ENCODE measurements around the gene PARN. TPM values are rescaled to one million over a fixed set of nuclear protein-coding genes. Genes with fewer than 3 reads are reported as not detected.
"Not testable (repeated sequence)": the region's sequence is repeated elsewhere in the genome, so short reads cannot be mapped to it uniquely, and the experiment has no call there.

PARN gene
- total RNA-seq, 1 donor from 2014 or later, result 31.2 TPM

DNA sequence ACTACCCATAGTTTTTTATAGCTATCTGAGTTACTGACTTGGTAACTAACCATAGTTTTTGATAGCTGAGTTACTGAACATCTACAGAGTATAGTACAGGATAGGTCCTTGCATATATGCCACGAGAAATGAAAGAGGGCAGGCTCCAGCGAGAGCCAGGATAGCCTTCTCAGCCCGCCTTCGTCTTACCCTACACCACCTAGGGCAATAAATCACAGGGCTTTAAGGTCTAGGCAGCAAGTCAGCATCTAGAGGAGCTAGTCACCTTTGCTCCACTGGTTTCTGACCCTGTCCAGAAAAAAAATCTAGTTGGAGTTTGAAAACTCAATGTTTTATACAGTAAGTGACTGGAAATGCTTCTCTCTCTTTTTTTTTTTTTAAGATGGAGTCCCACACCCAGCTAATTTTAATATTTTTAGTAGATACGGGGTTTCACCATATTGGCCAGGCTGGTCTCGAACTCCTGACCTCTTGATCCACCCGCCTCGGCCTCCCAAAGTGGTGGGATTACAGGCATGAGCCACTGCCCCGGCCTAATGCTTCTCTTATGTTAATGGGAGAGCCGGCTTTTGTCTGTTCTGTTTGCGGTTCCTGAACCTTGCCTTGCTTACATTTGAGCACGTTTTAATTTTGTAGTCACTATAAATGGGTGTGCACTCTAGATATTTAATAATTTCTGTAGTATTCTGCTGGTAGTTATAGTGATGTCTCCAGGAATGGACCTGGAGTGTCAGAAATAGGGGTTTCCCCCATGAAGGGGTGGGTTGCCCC, 5.5 kb upstream of the PARN start:
- no peaks in the 10 kb centered on the region for H3K27me3 ChIP-seq
- no peak overlapping the region for H3K4me3 ChIP-seq
- DNase-seq (no peak), ATAC-seq (no peak)
- H3K4me1 ChIP-seq, result peaks cover 28% of the 10 kb centered on the region
- TF ChIP-seq CTCF (IDR thresholded peaks at IDR 0.05), result no peak
- intact Hi-C loops (cut with DNase I), result no loop called here
- peaks cover 29% of the 10 kb centered on the region for H3K36me3 ChIP-seq
- peak overlapping the region; percentile 67 for H3K27ac ChIP-seq
- H3K9me3 ChIP-seq, result no peaks in the 10 kb centered on the region

- H3K4me1 ChIP-seq, result peaks cover 30% of the 10 kb centered on the region
- H3K9me3 ChIP-seq, result no peaks in the 10 kb centered on the region
- no peaks in the 10 kb centered on the region for H3K27me3 ChIP-seq
- ATAC-seq (no peak), DNase-seq (no peak)
- peaks cover 17% of the 10 kb centered on the region for H3K36me3 ChIP-seq
- peak overlapping the region; percentile 95 for H3K27ac ChIP-seq
- H3K4me3 ChIP-seq, result peak overlapping the region; percentile 89
- intact Hi-C loops (cut with DNase I), result no loop called here
- TF ChIP-seq CTCF (IDR thresholded peaks at IDR 0.05), result no peak
Measured at GRCh38 chr16:14634389-14634725, 4.3 kb upstream of the PARN start.

DNA sequence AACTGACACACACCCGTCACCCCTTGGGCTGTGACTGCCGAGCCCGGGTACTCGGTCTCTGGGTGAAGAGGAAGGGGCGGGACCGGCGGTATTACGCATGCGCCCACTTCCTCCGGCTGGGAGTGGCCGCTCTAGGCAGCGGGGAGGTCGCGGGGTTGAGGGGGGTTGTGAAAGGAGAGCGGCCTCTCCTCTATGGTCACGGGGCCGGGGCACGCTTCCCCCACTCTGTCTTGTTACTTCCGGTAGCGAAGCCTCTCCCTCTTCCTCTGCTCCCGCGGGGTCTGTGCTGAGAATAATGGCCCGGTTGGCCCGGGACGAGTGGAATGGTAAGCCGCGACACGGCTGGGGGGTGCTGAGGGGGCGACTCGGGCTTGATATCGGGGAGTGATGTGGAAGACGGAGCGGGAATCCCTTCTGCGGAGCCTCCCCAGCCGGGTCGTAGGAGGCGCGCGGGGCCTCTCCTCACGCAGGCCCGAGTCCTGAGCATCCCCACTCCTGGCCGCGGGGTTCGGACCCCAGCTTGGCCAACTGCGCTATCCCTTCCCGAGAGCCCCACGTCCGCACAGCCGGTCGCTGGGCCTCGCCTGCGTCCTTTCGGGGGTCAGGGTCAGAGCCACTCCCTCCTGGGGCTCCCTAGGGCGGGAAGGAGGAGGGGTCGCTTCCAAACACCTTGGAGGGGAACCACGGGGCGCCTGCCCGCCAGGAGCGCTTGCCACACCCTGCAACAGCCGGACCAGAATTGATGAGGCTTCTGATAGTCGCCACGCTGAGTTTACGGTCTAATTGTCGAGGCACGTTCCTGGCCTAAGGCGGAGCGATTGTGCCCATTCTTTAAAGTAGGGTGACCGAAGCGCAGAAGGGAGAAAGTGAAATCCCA, 2.9 kb upstream of the PARN start, which contains the start of gene BFAR:
Gene BFAR (plus strand): TSS at position 259 of the 877 bp plus-strand sequence. CDS start 11,396 bp downstream, outside the sequence.
- H3K9me3 ChIP-seq, result no peaks in the 10 kb centered on the region
- peaks cover 42% of the 10 kb centered on the region for H3K4me1 ChIP-seq
- DNase-seq, result peak; percentile 100
- H3K36me3 ChIP-seq, result peaks cover 3% of the 10 kb centered on the region
- intact Hi-C loops (cut with DNase I), result no loop called here
- peak within 1 kb of the TSS; percentile 89 for H3K4me3 ChIP-seq
- H3K27me3 ChIP-seq, result no peaks in the 10 kb centered on the region
- peak; percentile 90 for ATAC-seq
- no peak for TF ChIP-seq CTCF (IDR thresholded peaks at IDR 0.05)
- H3K27ac ChIP-seq, result peak within 1 kb of the TSS; percentile 95

- peak overlapping the region; percentile 96 for H3K27ac ChIP-seq
- H3K4me3 ChIP-seq, result peak overlapping the region; percentile 75
- peaks cover 37% of the 10 kb centered on the region for H3K4me1 ChIP-seq
- peaks cover 22% of the 10 kb centered on the region for H3K36me3 ChIP-seq
- DNase-seq; H3K27me3 ChIP-seq; intact Hi-C loops (cut with DNase I); H3K9me3 ChIP-seq; ATAC-seq: not testable (repeated sequence)
Measured at GRCh38 chr16:14630620-14631330, 715 bp upstream of the PARN start.

DNA sequence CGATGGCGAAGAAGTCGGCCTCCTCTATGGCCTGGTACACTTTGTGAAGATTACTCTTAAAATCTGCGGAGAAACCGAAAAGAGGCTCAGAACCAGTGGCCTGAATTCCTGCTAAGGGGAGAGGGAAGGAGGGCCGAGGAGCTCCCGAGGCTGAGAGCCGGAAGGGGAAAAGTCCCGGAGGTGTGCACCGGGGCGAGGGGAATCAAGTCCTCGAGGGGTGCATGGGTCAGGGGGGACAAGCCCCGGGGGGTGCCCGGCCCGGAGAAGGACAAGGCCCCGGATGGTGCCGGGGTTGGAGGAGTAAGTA, 495 bp downstream of the PARN start:
- peaks cover 27% of the 10 kb centered on the region for H3K4me1 ChIP-seq
- H3K27ac ChIP-seq, result peak overlapping the region; percentile 96
- no peaks in the 10 kb centered on the region for H3K9me3 ChIP-seq
- peaks cover 33% of the 10 kb centered on the region for H3K36me3 ChIP-seq
- intact Hi-C loops (cut with DNase I), result no loop called here
- H3K4me3 ChIP-seq, result peak overlapping the region; percentile 75
- ATAC-seq (no peak), DNase-seq (no peak)
- no peaks in the 10 kb centered on the region for H3K27me3 ChIP-seq
- no peak for TF ChIP-seq CTCF (IDR thresholded peaks at IDR 0.05)

Measured in upper lobe of right lung (tissue), 1 donor.